ENCODE results near the gene TMEM147.

TMEM147 gene, protein sequence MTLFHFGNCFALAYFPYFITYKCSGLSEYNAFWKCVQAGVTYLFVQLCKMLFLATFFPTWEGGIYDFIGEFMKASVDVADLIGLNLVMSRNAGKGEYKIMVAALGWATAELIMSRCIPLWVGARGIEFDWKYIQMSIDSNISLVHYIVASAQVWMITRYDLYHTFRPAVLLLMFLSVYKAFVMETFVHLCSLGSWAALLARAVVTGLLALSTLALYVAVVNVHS

GRCh38 chr19:35545001-35545854 lies at the start of gene TMEM147:
Gene TMEM147 (plus strand): TSS chr19:35545626. CDS start chr19:35545740, 114 bp downstream.
- peak; percentile 34 to 61 (median 37) for DNase-seq

DNA sequence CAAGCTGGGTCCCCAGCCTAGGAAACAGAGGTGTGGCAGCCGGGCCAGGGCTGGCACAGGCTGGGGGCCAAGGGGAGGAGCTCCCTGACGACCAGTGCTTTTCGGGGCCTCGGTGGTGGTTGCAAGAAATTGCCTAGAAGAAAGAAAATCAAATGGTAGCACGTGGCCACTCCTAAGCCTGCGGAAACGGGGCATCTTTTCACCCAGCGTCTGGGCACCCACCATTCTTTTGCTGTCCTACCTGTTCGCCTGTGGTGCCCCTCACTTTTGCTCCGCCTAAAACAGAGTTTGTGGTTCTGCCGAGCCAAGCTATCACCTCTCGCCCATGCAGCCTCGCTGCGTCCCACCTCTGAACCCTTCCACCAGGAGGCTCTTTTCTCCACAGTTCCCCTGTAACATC lies 48.0 kb upstream of the TMEM147 start:
- DNase-seq, result no peak

GRCh38 chr19:35498220-35498619 lies 47.2 kb upstream of the TMEM147 start:
- DNase-seq, result no peak

DNA sequence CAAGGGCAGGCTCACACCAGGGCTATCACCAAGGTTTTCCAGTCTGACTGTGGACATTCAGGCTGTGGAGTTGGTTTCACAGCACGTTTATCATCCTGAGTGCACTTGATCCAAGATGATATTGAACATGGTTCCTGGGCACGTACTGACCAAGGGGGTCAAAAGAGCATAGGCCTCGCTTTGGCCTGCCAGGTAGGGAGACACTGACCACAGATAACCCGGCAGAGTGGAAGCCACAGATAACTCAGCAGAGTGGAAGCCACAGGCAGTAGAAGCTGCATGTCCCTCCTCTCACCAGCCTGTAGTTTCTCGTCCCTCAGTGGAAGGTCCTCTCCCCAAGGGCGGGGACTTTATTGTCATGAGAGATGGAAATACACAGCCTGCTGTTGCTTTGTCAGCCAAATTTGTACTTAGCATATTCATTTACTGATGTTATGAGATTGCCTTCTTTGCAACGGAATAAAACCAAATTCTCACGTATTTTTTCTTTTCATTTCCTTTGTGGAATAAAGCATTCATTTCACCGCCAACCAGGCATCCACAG lies 46.4 kb upstream of the TMEM147 start:
- no peak for DNase-seq

- no peak for DNase-seq
Measured at GRCh38 chr19:35500611-35501010, 44.8 kb upstream of the TMEM147 start.

- no peak for DNase-seq
Measured at GRCh38 chr19:35501684-35502083, 43.7 kb upstream of the TMEM147 start.

GRCh38 chr19:35502751-35503150 lies 42.7 kb upstream of the TMEM147 start:
- DNase-seq, result no peak

DNA sequence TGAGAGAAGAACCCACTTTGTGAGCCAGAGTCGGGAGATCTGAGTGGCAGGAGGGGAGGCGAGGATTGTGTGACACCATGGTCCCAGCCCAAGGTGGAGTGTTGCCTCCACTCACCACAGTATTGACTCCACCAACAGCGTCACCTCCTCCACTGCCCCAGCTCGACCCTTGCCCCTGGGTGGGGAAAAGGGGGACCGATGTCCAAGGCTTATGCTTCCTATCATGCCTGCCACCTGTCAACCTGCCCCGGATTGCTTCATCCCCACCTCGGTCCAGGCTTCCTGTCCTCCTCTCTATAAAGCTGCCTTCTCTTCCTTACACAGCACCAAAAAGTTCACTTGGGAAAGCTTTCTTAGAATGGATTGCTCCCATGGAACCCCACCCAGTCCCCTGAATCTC lies 39.4 kb upstream of the TMEM147 start:
- no peak for DNase-seq

GRCh38 chr19:35507561-35507960 lies 37.9 kb upstream of the TMEM147 start:
- no peak for DNase-seq

DNA sequence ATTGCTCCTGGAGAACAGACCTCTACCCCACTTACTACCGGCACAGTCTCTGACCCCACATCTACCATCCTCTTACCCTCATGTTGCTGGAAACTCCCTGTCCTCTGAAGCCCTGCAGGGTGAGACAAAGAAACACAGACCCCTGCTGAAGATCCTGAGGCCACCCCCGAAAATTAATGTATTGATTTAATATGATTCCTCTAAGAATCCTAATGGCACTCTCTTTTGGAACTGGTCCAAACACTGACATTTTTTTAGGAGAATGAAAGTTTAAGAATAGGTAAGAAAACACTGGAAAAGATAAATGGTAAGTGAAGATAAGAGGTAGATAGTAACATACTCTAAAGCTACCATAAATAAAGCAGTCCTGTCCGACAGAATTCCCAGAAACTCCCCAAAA lies 37.3 kb upstream of the TMEM147 start:
- DNase-seq, result no peak

GRCh38 chr19:35509018-35509652 lies 36.3 kb upstream of the TMEM147 start:
- DNase-seq, result peak in 1 of 4 experiments; percentile 24

GRCh38 chr19:35509861-35510625 lies 35.4 kb upstream of the TMEM147 start:
- peak; percentile 38 to 71 (median 60) for DNase-seq

DNA sequence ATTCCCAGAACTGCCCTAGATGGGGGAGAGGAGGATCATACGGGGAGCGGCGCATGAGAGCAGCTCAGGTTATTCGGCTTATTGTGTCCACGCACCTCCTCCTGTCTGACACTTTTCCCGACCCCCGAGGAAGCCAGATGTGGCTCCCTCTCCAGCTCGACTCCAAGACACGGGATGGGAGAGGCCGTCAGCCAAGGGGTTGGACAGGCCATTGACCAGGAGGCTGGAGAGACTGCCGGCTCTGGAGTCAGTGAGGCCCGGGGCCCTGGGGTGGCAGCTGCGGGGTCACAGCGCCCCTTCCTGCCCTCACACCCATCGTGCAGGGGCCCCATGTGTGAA lies 34.8 kb upstream of the TMEM147 start:
- DNase-seq, result no peak

DNA sequence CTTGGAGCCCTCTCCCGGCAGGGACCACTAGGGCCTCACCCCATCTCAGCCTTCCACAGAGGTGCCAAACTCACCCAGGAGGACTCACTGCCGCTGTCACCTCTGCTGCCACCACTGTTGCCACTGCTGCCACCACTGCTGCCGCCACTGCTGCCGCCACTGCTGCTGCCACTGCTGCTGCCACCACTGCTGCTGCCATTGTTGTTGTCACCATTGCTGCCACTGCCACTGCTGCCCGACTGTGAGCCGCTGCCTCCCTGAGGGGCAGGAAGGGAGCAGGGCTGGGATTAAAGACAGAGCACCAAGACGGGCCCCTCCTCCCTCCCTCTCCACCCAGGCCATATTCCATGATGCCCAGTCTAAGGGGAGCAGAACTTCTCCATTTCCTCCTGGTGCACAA lies 34.1 kb upstream of the TMEM147 start:
- no peak for DNase-seq

DNA sequence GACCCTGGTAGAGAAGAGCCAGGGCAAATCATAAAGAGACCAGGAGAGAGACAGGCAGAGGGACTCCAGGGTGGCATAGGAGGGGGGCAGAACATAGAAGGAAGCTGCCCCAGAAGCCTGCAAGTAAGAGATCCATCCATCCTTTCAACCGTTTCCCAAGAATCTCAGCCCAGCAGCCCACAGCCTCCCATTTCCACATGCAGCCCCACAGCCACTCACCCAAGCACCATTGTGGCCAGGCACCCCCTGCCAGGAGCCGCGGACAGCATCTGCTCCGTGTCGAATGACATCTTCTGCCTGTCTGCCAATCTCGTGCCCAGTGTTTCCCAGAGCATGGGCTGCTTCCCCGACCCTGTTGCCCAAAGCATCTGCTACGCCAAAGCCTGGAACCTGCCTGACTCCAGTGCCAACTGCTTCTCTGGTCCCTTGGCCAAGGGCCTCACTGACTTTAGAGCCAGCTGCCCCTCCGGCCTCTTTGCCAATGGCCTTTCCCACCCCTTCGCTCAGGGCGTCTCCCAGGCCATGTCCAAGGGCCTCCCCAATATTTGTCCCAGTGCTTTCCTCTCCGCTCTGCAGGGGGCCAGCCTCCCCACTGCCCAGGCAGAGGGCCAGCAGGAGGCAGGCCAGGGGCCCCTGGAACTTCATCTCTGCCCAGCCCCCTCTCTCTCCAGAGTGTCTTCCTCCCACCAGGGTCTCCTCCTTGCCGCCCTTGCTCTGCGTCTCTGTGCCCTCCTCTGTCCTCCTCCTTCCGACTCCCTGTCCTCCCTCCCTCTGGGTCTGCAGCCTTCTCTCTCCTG lies 32.4 kb upstream of the TMEM147 start:
- no peak for DNase-seq

GRCh38 chr19:35513628-35514281 lies 31.7 kb upstream of the TMEM147 start, which contains the start of gene DMKN:
Gene DMKN (minus strand): TSS chr19:35513649. CDS start chr19:35513475, 174 bp downstream.
- DNase-seq, result no peak

- DNase-seq, result no peak
Measured at GRCh38 chr19:35514282-35514809, 31.1 kb upstream of the TMEM147 start.

DNA sequence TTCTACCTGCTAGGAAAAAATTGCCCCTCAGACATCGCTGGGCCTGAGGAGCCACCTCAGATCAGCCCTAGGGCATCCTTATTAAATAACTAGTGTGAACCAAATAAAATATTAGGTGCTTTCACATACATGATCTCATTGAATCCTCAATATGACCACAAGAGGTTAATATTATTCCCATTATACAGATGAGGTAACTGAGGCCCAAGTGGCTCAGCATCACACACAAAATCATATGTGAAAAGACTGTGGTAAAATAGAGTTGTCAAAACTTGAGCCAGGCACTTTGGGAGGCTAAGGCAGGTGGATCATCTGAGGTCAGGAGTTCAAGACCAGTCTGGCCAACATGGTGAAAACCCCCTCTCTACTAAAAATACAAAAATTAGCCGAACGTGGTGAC lies 29.1 kb upstream of the TMEM147 start:
- no peak for DNase-seq

DNA sequence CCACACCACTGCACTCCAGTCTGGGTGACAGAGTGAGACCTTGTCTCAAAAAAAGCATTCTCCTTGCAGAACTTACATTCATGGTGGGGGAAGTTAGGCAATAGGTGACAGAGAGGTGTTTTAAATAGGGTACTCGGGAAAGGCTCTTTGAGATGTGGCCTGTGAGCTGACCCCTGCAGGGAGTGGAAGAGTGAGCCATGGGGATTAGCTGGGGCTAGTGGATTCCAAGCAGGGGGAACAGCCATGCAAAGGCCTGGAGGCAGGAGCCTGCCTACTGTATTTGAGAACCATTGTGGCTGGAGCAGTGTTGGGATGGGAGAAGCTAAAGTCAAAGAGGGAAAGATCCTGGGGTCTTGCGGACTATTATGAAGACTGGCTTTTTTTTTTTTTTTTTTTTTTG lies 28.1 kb upstream of the TMEM147 start:
- no peak for DNase-seq

GRCh38 chr19:35518313-35518712 lies 27.1 kb upstream of the TMEM147 start:
- DNase-seq, result no peak

DNA sequence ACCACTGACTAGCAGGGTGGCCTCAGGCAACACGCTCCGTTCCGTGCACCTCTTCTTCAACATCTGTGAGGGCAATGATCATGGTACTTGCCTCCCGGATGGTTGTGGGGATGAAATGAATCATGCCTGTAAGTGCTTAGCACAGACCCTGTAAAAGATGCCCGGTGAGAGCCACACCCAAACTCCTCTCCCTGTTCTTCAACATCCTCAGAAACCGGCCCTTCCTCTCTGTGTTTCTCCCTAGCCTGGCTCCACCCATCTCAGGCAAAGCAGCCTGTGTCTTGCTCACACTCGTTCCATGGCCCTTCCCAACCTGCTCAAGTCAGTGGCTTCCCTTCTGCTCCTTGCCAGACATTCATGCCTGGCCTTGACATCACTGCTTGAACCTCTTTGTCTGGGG lies 26.1 kb upstream of the TMEM147 start:
- no peak for DNase-seq
